HG02852 (cell line): ENCODE data around the gene LILRB5.
"Not testable (repeated sequence)": the region's sequence is repeated elsewhere in the genome, so short reads cannot be mapped to it uniquely, and the experiment has no call there.

Source experiments
- ATAC-seq: cut with Tn5 transposase; IDR thresholded peaks from one replicate; pipeline ENCODE4 v1.9.1; 2021; ENCODE audit warnings: mild to moderate bottlenecking, moderate library complexity; ENCODE audit not compliant: unreplicated experiment

Gene LILRB5

DNA sequence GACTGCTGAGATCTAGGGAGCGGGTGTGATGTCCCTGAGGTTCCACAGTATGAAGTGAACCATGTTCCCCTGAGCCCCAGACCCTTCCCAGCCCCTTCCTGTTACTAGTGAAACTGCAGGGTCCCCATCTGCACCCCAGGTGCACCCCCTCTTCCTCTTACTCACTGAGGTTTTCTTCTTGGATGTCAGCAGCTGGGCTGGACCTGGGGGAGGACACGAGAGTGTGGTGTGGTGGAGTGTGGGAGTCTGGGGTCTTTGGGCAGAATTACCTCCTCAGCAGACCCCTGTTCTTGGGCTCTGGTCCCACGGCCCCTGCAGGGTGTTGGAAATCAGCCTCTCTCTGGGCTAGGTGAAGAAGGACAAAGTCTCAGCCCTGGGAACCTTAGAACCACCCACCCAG is 11.1 kb downstream of the LILRB5 start:
- no peak for ATAC-seq

DNA sequence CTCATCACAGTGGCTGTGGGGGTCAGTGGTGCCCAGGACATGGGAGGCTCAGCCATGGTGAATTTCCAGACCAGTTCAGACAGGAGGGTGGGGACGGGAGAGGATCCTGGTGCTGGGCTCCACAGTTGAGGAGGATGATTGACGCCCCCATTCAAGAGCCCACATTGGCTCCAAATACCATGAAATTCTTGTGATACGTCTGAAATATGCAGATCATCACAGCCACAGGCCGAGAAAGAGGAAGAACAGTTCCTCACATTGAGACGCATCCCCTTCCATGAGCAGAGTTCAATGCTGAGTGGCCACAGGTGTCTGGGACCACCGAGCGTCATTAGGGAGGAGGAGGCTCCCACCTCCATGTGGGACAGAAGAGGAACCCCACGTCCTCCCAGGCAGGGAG is 13.3 kb downstream of the LILRB5 start:
- ATAC-seq = not testable (repeated sequence)

DNA sequence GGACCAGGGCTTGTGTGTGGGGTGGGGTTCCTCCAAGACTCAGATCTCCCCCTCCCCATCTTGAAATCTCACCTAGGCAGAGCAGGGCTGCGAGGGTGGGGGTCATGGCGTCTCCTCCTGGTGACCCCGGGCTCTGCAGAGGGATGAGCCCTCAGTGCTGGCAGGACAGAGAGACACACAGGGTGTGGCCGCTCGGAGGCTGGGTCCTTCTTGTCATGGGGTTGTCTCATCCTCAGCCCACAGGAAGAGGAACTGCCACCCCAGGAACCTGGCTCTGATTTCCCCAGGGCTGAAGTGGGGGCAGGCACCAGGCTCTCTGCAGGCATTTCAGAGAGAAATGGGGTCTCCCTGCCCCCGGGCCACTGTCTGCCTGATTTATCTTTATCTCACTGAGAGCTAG is 14.4 kb downstream of the LILRB5 start, which contains the start of gene LILRA6:
LILRA6 (minus strand) TSS at position 145 of the 400 bp plus-strand sequence.
- not testable (repeated sequence) for ATAC-seq

DNA sequence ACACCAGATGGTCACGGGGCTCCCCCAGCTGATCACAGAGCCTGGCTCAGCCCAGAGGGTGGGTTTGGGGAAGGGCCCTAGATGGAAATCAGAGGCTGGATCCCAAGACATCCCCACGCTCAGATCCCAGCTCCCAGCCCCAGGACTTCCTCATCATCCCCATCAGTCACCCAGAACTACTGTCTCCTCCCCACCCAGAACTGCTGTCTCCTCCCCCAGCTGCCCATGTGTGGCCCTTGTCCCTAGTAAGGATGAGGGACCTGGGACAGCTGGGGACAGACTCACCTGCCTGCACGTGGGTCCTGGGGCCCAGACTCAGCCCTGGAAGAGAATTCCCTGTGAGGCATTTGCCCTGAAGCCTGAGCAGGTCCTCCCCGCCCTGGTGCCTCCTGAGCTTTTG is 14.8 kb downstream of the LILRB5 start:
- not testable (repeated sequence) for ATAC-seq

DNA sequence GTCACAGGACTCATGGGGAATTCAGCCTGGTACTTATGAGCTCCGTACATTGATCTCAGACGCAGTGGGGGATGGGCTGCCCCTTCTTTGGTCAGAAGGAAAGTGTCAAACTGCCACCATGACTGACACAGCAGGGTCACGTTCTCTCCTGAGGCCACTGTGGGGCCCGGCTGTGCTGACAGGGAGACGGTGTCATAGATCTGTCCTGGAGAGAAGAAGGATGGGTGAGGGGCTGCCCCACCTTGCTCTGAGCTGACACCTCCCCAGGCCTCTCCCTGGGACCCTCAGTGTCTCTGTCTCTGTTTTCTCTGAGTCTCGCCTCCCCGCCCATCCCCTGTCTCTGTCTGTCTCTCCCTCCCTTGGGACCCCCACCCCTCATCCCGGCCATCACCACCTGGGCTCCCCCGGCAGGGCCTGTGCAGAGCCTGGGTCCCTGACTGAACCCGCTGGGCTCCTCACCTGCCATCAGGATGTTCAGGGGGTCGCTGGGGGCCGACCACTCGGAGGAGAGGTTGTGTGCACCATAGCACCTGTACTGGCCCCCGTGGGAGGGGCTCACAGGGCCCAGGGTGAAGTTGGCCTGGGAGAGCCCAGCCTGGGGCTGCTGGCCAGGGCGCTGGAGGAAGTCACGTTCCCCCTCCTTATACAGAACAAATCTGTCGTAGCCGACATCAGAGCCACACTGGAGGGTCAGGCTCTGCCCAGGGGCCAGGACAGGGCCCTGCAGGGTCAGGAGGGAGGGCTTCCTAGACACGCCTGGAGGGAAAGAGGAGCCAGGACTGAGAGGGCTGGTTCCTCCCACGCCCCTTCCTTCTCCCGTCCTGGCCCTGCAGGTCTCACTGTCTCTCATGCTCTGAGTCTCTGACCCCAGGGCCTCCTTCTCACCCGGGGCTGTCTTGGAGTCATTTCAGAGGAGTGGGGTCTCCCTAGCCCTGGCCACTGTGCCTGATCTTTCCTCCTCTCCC is 16.4 kb downstream of the LILRB5 start:
- ATAC-seq = not testable (repeated sequence)

DNA sequence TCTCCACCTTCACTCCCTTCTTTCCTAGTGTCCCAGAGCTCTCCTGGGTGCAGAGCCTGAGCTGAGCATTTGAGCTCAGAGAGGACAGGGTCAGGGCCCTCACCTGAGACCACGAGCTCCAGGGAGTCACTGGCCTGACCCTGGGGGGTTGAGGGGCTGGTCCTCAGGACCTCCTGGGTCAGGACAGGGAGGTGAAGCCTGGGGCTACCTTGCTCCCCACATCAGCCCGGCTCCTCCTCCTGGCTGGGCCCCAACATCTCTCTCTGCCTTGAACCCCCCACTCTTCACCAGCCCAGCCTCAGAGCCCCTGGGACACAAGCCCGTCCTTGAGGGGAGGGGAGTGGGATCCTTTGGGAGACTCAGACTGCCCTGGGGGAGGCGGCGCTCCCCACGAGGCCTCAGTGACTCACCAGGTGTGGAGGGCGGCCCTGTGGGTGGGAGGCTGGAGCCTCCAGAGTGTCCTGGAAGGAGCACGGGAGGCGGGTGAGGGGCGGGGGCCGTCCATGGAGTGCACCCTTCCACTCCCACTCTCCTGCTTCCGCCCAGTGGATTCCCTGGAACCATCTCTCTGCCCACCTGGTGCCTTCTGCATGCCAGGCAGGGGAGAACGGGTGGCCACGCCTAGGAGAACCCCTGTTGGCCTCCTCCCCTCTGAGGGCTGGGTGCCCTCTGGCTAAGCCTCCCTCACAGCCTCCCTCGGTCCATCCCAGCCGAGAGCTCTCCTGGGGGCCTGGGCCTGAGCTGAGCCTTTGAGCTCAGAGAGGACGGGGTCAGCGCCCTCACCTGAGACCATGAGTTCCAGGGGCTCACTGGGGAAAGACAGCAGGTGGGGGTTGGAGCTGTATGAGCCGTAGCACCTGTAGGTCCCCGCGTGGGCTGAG is 17.3 kb downstream of the LILRB5 start:
- not testable (repeated sequence) for ATAC-seq

DNA sequence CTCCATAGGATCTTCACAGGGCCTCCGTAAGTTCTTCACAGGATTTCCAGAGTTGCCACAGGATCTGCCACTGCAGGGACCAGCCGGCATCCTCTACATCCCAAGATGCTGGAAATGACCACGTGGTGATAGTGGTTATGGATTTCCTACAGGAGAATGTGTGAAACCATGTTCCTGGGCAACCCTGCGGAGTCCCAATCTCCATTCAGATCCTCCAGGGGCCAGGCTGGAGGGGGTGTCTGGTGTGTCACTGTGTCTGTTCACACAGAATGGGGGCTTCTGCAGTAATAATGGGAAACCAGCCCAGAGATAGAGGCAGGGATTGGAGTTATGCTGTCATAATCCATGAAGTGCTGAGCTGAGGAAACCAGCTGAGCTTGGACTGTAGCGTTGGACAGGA is 23.1 kb downstream of the LILRB5 start:
- no peak for ATAC-seq

DNA sequence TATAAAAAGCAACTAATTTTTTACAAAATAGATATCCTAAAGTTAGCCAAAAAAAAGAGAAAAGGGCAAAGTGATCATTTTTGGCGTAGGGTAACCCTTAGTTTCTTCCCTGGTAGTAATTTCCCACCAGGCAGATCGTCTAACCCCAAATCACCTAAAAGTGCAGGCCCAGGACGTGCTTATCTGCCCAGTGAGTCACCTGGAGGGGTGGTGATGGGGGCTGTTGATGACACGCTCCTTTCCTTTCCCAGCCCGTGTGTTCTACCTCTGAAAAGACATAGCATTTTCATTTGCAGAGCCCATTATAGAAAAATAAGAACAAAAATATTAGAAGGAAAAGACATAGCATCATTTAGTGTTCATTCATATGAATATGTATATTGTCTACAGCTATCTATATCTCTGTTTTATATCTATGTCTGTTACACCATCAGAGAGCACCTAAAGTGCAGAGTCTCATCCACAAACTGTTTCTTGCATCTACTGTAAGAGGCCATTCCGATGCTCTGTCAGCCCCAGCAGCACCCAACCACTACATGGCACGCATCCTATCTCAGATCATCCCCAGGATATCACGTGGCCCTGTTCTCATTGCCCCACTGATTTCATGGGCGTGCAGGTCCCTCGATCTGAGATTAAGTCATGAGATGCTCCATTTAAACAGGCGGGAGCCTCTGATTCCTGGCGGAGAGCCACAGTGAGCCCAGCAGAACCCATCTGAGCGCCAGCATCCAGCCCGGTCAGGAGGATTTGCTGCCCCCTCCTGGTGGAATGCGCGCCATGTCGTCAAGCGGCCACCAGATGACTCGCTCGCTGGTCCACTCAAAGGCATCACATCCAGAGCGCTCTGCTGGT is 25.8 kb downstream of the LILRB5 start:
- ATAC-seq = peak; percentile 64

DNA sequence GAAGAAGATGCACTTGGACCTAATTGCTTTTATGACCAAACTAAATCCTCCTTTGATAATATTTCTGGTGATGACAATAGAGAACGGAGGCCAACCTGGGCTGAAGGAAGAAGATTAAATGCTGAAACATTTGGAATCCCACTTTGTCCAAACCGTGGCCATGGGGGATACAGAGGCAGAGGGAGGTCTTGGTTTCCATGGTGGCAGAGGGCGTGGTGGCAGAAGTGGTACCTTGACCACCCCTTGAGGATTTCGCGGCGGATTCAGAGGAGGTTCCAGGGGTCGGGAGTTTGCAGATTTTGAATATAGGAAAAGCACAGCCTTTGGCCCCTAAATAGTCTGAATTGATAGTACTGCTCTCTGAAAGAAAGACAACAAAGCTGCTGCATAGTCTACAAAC is 27.0 kb downstream of the LILRB5 start:
- ATAC-seq = no peak

DNA sequence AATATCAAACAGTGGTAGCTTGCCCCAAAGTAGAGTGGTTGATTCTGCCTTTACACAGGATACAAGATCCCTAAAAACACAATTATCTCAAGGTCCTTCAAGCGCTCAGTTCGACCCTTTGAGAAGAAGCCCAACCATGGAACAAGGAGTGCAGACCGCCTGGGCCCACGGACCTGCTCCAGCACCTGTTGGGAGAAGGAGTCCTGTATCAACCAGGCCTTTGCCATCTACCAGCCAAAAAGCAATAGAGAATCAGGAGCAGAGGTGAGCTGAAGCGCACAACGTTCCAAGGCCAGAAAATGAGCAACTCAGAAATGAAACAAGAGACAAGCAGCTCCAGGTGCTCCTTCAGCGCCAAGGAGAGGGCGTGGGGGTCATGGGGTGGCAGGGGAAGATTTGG is 27.9 kb downstream of the LILRB5 start:
- no peak for ATAC-seq

DNA sequence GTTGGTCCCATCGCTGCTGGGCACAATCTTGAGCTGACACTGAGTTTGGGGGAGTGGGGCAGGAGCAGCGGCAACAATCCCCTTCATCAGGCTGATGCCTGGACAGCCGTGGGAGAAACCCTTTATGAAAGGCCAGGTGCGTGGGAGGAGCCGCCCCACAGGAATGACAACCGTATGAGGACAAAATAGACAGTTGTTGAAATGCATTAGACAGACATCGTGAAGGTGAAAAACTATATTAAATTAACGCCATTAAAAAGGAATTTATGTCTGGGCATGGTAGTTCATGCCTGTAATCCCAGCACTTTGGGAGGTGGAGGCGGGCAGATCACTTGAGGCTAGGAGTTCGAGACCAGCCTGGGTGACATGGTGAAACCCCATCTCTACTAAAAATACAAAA is 32.5 kb downstream of the LILRB5 start:
- not testable (repeated sequence) for ATAC-seq

DNA sequence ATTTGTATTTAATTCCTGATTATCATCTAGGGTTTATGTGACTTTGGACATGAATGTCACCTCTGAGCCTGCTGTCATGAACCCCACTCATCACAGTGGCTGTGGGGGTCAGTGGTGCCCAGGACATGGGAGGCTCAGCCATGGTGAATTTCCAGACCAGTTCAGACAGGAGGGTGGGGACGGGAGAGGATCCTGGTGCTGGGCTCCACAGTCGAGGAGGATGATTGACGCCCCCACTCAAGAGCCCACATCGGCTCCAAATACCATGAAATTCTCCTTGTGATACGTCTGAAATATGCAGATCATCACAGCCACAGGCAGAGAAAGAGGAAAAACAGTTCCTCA is 33.2 kb downstream of the LILRB5 start:
- ATAC-seq = not testable (repeated sequence)

DNA sequence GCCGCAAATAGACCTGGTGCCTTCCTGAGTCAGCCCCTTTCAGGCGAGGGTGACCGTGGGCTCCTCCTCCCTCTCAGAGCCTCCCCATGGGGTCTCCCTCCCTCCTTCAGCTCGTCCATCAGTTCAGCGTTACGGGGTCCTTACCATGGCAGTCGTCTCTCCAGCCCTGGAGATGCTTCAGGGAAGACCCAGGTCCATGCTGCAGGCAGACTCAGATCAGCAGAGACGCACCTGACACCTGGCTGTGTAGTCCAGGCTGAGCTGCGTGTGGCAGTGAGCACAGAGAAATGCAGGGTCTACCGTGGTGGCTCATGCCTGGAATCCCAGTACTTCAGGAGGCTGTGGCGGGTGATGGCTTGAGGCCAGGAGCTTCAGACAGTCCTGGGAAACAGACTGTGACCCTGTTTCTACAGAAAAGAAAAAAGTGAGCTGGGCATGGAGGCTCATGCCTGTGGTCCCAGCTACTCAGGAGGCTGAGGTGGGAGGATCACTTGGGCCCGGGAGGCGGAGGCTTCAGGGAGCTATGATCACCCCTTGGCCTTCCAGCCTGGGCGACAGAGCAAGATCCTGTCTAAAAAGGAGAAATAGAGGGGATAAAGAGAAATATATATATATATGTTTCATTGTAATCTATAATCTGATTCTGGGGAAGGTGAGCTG is 33.7 kb downstream of the LILRB5 start:
- ATAC-seq = not testable (repeated sequence)

DNA sequence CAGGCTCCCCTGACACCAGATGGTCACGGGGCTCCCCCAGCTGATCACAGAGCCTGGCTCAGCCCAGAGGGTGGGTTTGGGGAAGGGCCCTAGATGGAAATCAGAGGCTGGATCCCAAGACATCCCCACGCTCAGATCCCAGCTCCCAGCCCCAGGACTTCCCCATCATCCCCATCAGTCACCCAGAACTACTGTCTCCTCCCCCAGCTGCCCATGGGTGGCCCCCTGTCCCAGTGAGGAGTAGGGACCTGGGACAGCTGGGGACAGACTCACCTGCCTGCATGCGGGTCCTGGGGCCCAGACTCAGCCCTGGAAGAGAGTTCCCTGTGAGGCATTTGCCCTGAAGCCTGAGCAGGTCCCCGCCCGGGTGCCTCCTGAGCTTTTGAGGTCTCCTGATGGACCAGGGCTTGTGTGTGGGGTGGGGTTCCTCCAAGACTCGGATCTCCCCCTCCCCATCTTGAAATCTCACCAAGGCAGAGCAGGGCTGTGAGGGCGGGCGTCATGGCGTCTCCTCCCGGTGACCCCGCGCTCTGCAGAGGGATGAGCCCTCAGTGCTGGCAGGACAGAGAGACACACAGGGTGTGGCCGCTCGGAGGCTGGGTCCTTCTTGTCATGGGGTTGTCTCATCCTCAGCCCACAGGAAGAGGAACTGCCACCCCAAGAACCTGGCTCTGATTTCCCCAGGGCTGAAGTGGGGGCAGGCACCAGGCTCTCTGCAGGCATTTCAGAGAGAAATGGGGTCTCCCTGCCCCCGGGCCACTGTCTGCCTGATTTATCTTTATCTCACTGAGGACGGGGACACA is 34.4 kb downstream of the LILRB5 start, which contains the start of gene LILRB3:
LILRB3 (minus strand) TSS at position 534 of the 803 bp plus-strand sequence; CDS start at position 503, 31 bp downstream.
- not testable (repeated sequence) for ATAC-seq

DNA sequence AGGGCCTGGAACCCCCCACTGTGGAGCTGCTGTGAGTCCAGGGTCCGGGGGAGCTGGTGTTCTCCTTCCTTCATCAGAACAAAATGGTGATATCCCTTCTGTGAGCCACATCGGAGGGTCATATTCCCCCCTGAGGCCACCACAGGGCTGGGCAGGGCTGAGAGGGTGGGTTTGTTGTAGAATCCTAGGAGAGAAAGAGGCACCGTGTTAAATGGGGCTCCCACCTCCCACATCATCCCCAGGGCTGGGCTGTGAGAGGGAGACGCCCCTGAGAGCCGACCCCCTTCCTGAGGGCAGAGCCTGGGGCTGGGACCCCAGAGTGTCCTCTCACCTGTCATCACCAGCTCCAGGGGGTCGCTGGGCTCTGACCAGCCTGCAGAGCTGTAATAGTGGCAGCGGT is 35.1 kb downstream of the LILRB5 start:
- ATAC-seq = not testable (repeated sequence)

DNA sequence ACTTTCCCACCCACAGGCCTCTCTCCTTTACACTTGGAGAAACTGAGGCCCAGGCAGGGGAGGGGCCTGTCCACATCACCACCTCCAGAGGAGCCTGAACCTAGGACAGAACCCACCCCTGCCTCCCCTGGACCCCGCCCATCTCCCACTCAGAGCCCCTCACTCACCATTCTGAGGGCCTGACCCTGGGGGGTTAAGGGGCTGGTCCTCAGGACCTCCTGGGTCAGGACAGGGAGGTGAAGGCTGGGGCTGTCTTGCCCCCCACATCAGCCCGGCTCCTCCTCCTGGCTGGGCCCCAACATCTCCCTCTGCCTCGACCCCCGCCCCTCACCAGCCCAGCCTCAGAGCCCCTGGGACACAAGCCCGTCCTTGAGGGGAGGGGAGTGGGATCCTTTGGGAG is 37.4 kb downstream of the LILRB5 start:
- not testable (repeated sequence) for ATAC-seq

DNA sequence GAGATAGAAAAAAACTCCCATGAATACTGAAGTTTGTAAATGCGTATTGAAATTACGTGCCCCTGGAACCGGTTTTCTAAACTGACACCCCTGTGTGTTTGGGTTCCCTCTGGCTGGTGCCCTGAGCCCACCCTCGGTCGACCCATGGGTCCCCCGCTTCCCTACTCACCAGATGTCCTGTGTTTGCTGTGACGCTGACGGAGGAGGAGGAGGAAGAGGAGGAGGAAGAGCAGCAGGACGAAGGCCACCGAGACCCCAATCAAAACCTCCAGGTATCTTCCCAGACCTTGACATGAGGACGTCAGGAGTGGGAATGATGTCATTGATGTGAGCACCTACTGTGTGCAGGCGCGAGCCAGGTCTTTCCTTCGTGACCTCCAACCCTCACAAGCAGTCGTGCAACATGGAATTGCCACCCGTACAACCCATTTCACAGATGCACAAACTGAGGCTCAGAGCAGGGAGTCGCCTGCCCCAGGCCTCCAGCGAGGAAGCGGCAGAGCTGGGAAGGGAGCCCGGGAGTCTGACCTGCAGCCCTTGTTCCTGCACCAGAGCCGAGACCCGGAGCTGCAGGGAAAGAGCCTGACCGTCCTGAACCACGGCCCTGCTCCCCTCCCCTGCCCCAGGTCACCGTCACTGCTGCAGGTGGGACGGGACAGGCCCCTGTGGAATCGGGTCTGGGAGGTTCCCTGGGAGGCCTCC is 38.0 kb downstream of the LILRB5 start:
- no peak for ATAC-seq

DNA sequence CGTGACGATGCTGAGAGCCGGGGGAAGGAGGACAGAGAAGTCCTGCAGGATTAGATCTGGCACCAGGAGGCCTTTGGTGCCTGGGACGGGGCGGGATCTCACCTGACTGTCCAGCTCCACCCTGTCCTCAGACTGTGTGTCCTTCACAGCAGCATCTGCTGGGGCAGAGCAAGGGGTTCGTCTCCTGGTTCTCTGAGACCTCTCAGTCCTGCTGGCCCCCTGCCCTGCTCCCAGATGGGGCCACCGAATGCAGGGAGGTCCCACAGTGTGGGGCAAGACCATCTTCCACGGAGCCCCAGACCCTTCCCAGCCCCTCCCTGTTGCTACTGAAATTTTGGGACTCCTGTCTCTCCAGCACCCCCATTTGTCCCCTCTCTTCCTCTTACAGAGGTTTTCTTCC is 38.8 kb downstream of the LILRB5 start:
- no peak for ATAC-seq
